Endothelial cell of umbilical vein (primary cell): ENCODE results near the gene TP53BP1. TPM values are rescaled to one million over a fixed set of nuclear protein-coding genes. Genes with fewer than 3 reads are reported as not detected.

Experiments used
- BruUV-seq: library from RNA; stranded (reverse); fragments of 400-500 nt; replicated peaks from 2 replicates; lab custom pipeline; 2021; lab: Mats Ljungman, UMichigan
- CTCF ChIA-PET: fragments of 300-600, 350-600 bp; sonication (Branson Sonifier 250); formaldehyde crosslinking; loops from one replicate; lab custom pipeline; 2021; ENCODE audit warnings: antibody characterized with exemption, inconsistent platforms; lab: Charles Lee
- POLR2A ChIA-PET: fragments of 300-600, 350-600 bp; sonication (Branson Sonifier 250); formaldehyde crosslinking; loops from one replicate; lab custom pipeline; 2021; ENCODE audit warnings: antibody characterized with exemption, inconsistent platforms; lab: Charles Lee
- DNase-seq: peaks from one replicate; pipeline ENCODE4 v3.0.0-alpha.2; 2011; ENCODE audit warnings: low read depth, low spot score
- FAIRE-seq: peaks from 2 replicates; lab custom pipeline; 2011; peaks lifted over from hg19 to GRCh38; lab: Jason Lieb, UNC
- H2AFZ ChIP-seq: 2 replicates; pipeline ENCODE4 v1.6.0; 2012; ENCODE audit warnings: low read depth, low read length, control low read depth, inconsistent platforms
- H3K27ac ChIP-seq: 2 replicates; pipeline ENCODE4 v1.5.1; 2011; ENCODE audit warnings: low read depth, mild to moderate bottlenecking, control low read depth, low read length, moderate library complexity; ENCODE audit not compliant: insufficient read depth
- H3K27me3 ChIP-seq, 2 experiments: 2 replicates each; pipeline versions ENCODE4 v1.6.0 to v1.6.1; 2011; ENCODE audit warnings: low read length in 2 of 2, mixed read lengths in 1 of 2; ENCODE audit not compliant: control insufficient read depth in 2 of 2, insufficient read depth in 2 of 2
- H3K36me3 ChIP-seq, 2 experiments: 2 replicates in 1 of 2; 3 replicates in 1 of 2; pipeline ENCODE4 v1.5.1; 2011; ENCODE audit warnings: low read length in 2 of 2, mild to moderate bottlenecking in 1 of 2, moderate library complexity in 1 of 2; ENCODE audit not compliant: control insufficient read depth in 2 of 2, insufficient read depth in 2 of 2; ENCODE audit errors: extremely low read depth in 1 of 2
- H3K4me1 ChIP-seq: 3 replicates; pipeline ENCODE4 v1.5.1; 2011; ENCODE audit warnings: mild to moderate bottlenecking, low read length; ENCODE audit not compliant: control insufficient read depth, insufficient read depth; ENCODE audit errors: extremely low read depth
- H3K4me2 ChIP-seq: 2 replicates; pipeline ENCODE4 v1.6.1; 2011; ENCODE audit warnings: low read length, control low read depth, mixed read lengths; ENCODE audit not compliant: insufficient read depth
- H3K4me3 ChIP-seq, 3 experiments: fragments of 200-600 bp in 1 of 3; sonication (generic), shearing (Covaris generic) in 1 of 3; replicated peaks in 1 of 3; 2 replicates each; pipeline ENCODE4 v1.5.1; 2011 to 2016; ENCODE audit warnings: control low read depth in 3 of 3, low read length in 3 of 3, mild to moderate bottlenecking in 2 of 3, inconsistent platforms in 1 of 3, low read depth in 1 of 3, moderate library complexity in 1 of 3; ENCODE audit not compliant: insufficient read depth in 1 of 3
- H3K79me2 ChIP-seq: 2 replicates; pipeline ENCODE4 v1.6.0; 2012; ENCODE audit warnings: low read length, inconsistent platforms; ENCODE audit not compliant: control insufficient read depth, insufficient read depth
- H3K9ac ChIP-seq: replicated peaks from 2 replicates; pipeline ENCODE3; 2011; ENCODE audit warnings: low read length, control low read depth; ENCODE audit not compliant: insufficient read depth; ENCODE audit errors: extremely low read depth
- H3K9me1 ChIP-seq: replicated peaks from 3 replicates; pipeline ENCODE4 v1.6.0; 2011; ENCODE audit warnings: mild to moderate bottlenecking, low read length; ENCODE audit not compliant: control insufficient read depth, insufficient read depth; ENCODE audit errors: extremely low read depth
- H3K9me3 ChIP-seq: replicated peaks from 2 replicates; pipeline ENCODE4 v1.5.1; 2012; ENCODE audit warnings: low read length, inconsistent platforms; ENCODE audit not compliant: control insufficient read depth, insufficient read depth
- H4K20me1 ChIP-seq: replicated peaks from 2 replicates; pipeline ENCODE3; 2011; ENCODE audit warnings: mild to moderate bottlenecking, low read length; ENCODE audit not compliant: control insufficient read depth, insufficient read depth; ENCODE audit errors: extremely low read depth
- CTCF ChIP-seq, 2 donors: IDR thresholded peaks; 1 replicate in 1 of 2; 2 replicates in 1 of 2; pipeline ENCODE4 v1.5.1; 2011; ENCODE audit warnings: low read length in 2 of 2, mild to moderate bottlenecking in 2 of 2, moderate library complexity in 2 of 2, control low read depth in 1 of 2, inconsistent platforms in 1 of 2, low read depth in 1 of 2; ENCODE audit not compliant: insufficient read depth in 1 of 2; ENCODE audit errors: extremely low read depth in 1 of 2
- EZH2 ChIP-seq: IDR thresholded peaks from 2 replicates; pipeline ENCODE4 v1.6.1; 2012; ENCODE audit warnings: borderline replicate concordance, low read depth, mild to moderate bottlenecking, moderate library complexity, low read length, inconsistent platforms; ENCODE audit not compliant: severe bottlenecking
- FOS ChIP-seq: IDR thresholded peaks from 2 replicates; pipeline ENCODE4 v1.6.1; 2011; ENCODE audit warnings: mild to moderate bottlenecking, low read length, moderate library complexity, borderline replicate concordance; ENCODE audit not compliant: insufficient read depth
- GATA2 ChIP-seq: IDR thresholded peaks from 2 replicates; pipeline ENCODE4 v1.7.0; 2011; ENCODE audit warnings: low read depth, mild to moderate bottlenecking, moderate library complexity, mixed read lengths, low read length; ENCODE audit not compliant: insufficient read length, insufficient read depth
- JUN ChIP-seq: IDR thresholded peaks from 2 replicates; pipeline ENCODE4 v1.6.1; 2011; ENCODE audit warnings: borderline replicate concordance, low read depth; ENCODE audit not compliant: insufficient read length, insufficient read depth
- MAX ChIP-seq: IDR thresholded peaks from 2 replicates; pipeline ENCODE4 v1.6.1; 2011; ENCODE audit not compliant: insufficient read depth, insufficient read length
- MYC ChIP-seq: IDR thresholded peaks from one replicate; pipeline ENCODE4 v1.6.1; 2011; ENCODE audit warnings: mild to moderate bottlenecking, low read depth, low read length
- POLR2A ChIP-seq: IDR thresholded peaks from 2 replicates; pipeline ENCODE4 v1.6.1; 2012; ENCODE audit warnings: low read depth, mild to moderate bottlenecking, control low read depth, low read length
- POLR2AphosphoS5 ChIP-seq: IDR thresholded peaks from 2 replicates; pipeline ENCODE4 v1.6.1; 2012; ENCODE audit warnings: low read depth, mild to moderate bottlenecking, control low read depth, low read length, moderate library complexity; ENCODE audit not compliant: insufficient read depth
- dilution Hi-C: fragments of 300-500 bp; cut with MboI; formaldehyde crosslinking; loops from one replicate; pipeline ENCODE4 v1.15.0; 2019; ENCODE audit warnings: low sequenced_read_pairs; ENCODE audit not compliant: extremely low pct_ligation_motif_present
- intact Hi-C: fragments of 100-400 bp; cut with micrococcal nuclease; formaldehyde crosslinking; loops from one replicate; pipeline ENCODE4 v1.10.0; 2022
- polyA plus RNA-seq, 4 experiments: library from polyadenylated mRNA; depleted of rRNA in 3 of 4; stranded (reverse) in 3 of 4; unstranded in 1 of 4; fragments of >200 nt; gene quantifications; 2 replicates each; pipeline versions ENCODE4 v1.2.1 to v1.2.3, GENCODE V29; 2011 to 2012; ENCODE audit warnings: missing spikeins in 1 of 4
- total RNA-seq: library from RNA; stranded (reverse); gene quantifications from 2 replicates; pipeline ENCODE4 v1.2.3, GENCODE V29; 2021

Gene TP53BP1
- total and polyA plus RNA-seq, 2 donors (not counting 3 experiments of a cell fraction or from before 2014, with no cell fraction given), result 28.1 to 59.5 TPM

- H3K79me2 ChIP-seq, result no peaks in the 10 kb centered on the region
- peaks cover 11 to 14% of the 10 kb centered on the region in 2 experiments for H3K36me3 ChIP-seq
- ChIA-PET CTCF (interaction anchor here (1.1 kb wide), 1 partner anchor 12 kb away, joined by 3 read pairs; no protein-coding TSS in a partner anchor), POLR2A (no interaction called here)
- no peaks in the 10 kb centered on the region for H3K27me3 ChIP-seq
- no peaks in the 10 kb centered on the region for H4K20me1 ChIP-seq
- H3K9me3 ChIP-seq, result no peaks in the 10 kb centered on the region
- no TSS peak for BruUV-seq
- peak; percentile 8 for DNase-seq
- H3K9ac ChIP-seq, result no peak overlapping the region
- no peaks in the 10 kb centered on the region for H3K4me1 ChIP-seq
- no peak overlapping the region for H3K4me2 ChIP-seq
- intact Hi-C loops (no loop called here), dilution Hi-C loops (no loop called here)
- no peaks in the 10 kb centered on the region for H3K9me1 ChIP-seq
- FAIRE-seq, result no peak
- no peak for TF ChIP-seq FOS
- H2AFZ ChIP-seq, result no peak overlapping the region
- H3K4me3 ChIP-seq, result no peak overlapping the region
- H3K27ac ChIP-seq, result no peak overlapping the region
These were observed 63.3 kb downstream of the TP53BP1 start for GRCh38 chr15:43429687-43430086.

GRCh38 chr15:43423793-43424192, 69.2 kb downstream of the TP53BP1 start:
- no peaks in the 10 kb centered on the region for H4K20me1 ChIP-seq
- CTCF ChIA-PET, result no interaction called here
- intact Hi-C loops, result no loop called here
- H3K4me2 ChIP-seq, result no peak overlapping the region
- no peak overlapping the region for H3K9ac ChIP-seq
- no peaks in the 10 kb centered on the region for H3K27me3 ChIP-seq
- no peak overlapping the region for H3K4me3 ChIP-seq
- TF ChIP-seq GATA2 (no peak), CTCF (IDR thresholded peaks at IDR 0.05; ENCODE audit: extremely low read depth in 1 of 2, insufficient read depth in 1 of 2, low read depth in 1 of 2, low read length in 2 of 2) (no peak), EZH2 (no peak), JUN (no peak), MYC (no peak), POLR2AphosphoS5 (no peak), FOS (no peak), MAX (no peak), POLR2A (no peak)
- DNase-seq (no peak), FAIRE-seq (no peak)
- no peaks in the 10 kb centered on the region for H3K4me1 ChIP-seq
- H3K9me1 ChIP-seq, result no peaks in the 10 kb centered on the region
- H3K79me2 ChIP-seq, result no peaks in the 10 kb centered on the region
- no TSS peak for BruUV-seq
- no peaks in the 10 kb centered on the region for H3K9me3 ChIP-seq
- H2AFZ ChIP-seq, result no peak overlapping the region
- dilution Hi-C loops, result no loop called here
- H3K27ac ChIP-seq, result no peak overlapping the region
- peaks cover 11 to 23% of the 10 kb centered on the region in 2 experiments for H3K36me3 ChIP-seq
- POLR2A ChIA-PET, result no interaction called here
